ENCODE results near the gene TOMM6.

GRCh38 chr6:41790045-41790444 is 2.6 kb downstream of the TOMM6 start:
- TF ChIP-seq CTCF (conservative IDR thresholded peaks at IDR 0.05; ENCODE audit: low read depth, low read length) (no peak), EZH2 (IDR thresholded peaks at IDR 0.05; ENCODE audit: low read length, unreplicated experiment) (no peak), EZH2phosphoT487 (IDR thresholded peaks at IDR 0.05; ENCODE audit: borderline replicate concordance, low read length) (no peak)
